GM21717 (cell line): ENCODE data around the gene SLC6A4.
"Not testable (repeated sequence)": the region's sequence is repeated elsewhere in the genome, so short reads cannot be mapped to it uniquely, and the experiment has no call there.

Source experiments
- ATAC-seq: cut with Tn5 transposase; IDR thresholded peaks from one replicate; pipeline ENCODE4 v1.9.1; 2021; ENCODE audit warnings: mild to moderate bottlenecking, moderate library complexity; ENCODE audit not compliant: unreplicated experiment

SLC6A4 gene

GRCh38 chr17:30186761-30187160 is 48.7 kb downstream of the SLC6A4 start:
- no peak for ATAC-seq

GRCh38 chr17:30176855-30177254 is 58.6 kb downstream of the SLC6A4 start:
- no peak for ATAC-seq

- no peak for ATAC-seq
These were observed 60.9 kb downstream of the SLC6A4 start for GRCh38 chr17:30174556-30174955.

GRCh38 chr17:30173649-30174048 is 61.8 kb downstream of the SLC6A4 start:
- ATAC-seq: peak; percentile 62

GRCh38 chr17:30172560-30172959 is 62.9 kb downstream of the SLC6A4 start:
- no peak for ATAC-seq

- no peak for ATAC-seq
These were observed 65.0 kb downstream of the SLC6A4 start for GRCh38 chr17:30170415-30170987.

- no peak for ATAC-seq
These were observed 69.5 kb downstream of the SLC6A4 start for GRCh38 chr17:30165960-30166359.

GRCh38 chr17:30165147-30165546 is 70.3 kb downstream of the SLC6A4 start:
- ATAC-seq: no peak

- no peak for ATAC-seq
These were observed 71.0 kb downstream of the SLC6A4 start for GRCh38 chr17:30164531-30164930.

- no peak for ATAC-seq
These were observed 73.9 kb downstream of the SLC6A4 start for GRCh38 chr17:30161601-30162000.

GRCh38 chr17:30160419-30161172 is 74.9 kb downstream of the SLC6A4 start:
- ATAC-seq: no peak

- no peak for ATAC-seq
These were observed 76.4 kb downstream of the SLC6A4 start for GRCh38 chr17:30158896-30159625.

- no peak for ATAC-seq
These were observed 80.1 kb downstream of the SLC6A4 start for GRCh38 chr17:30155389-30155788.

GRCh38 chr17:30153463-30153862 is 82.0 kb downstream of the SLC6A4 start:
- ATAC-seq: no peak

- ATAC-seq: no peak
These were observed 84.0 kb downstream of the SLC6A4 start for GRCh38 chr17:30151471-30151870.

GRCh38 chr17:30148376-30148775 is 87.1 kb downstream of the SLC6A4 start:
- ATAC-seq: no peak

GRCh38 chr17:30147860-30148259 is 87.6 kb downstream of the SLC6A4 start:
- not testable (repeated sequence) for ATAC-seq
